Neural crest cell (in vitro differentiated cells): ENCODE measurements around the gene PTCD1. TPM values are rescaled to one million over a fixed set of nuclear protein-coding genes. Genes with fewer than 3 reads are reported as not detected.

Experiments used
- DNase-seq: peaks from one replicate; pipeline ENCODE4 v3.0.0; 2021; ENCODE audit warnings: low read depth, mixed read lengths, low spot score
- H3K27ac Mint-ChIP-seq: one replicate; pipeline ENCODE4 v1.8.0; 2021; ENCODE audit warnings: mild to moderate bottlenecking, mixed read lengths; ENCODE audit not compliant: unreplicated experiment
- H3K27me3 Mint-ChIP-seq: 2 replicates; pipeline ENCODE4 v1.8.0; 2021; ENCODE audit warnings: low read depth, mild to moderate bottlenecking, mixed read lengths
- H3K36me3 Mint-ChIP-seq: 2 replicates; pipeline ENCODE4 v1.8.0; 2021; ENCODE audit warnings: low read depth, mild to moderate bottlenecking, mixed read lengths
- H3K4me1 Mint-ChIP-seq: 2 replicates; pipeline ENCODE4 v1.8.0; 2021; ENCODE audit warnings: mixed read lengths
- H3K4me3 Mint-ChIP-seq: one replicate; pipeline ENCODE4 v1.8.0; 2021; ENCODE audit warnings: mild to moderate bottlenecking, mixed read lengths
- H3K9me3 Mint-ChIP-seq: 2 replicates; pipeline ENCODE4 v1.8.0; 2021; ENCODE audit warnings: mixed read lengths
- total RNA-seq: library from RNA; stranded (reverse); gene quantifications from 2 replicates; pipeline ENCODE4 v1.2.1, GENCODE V29; 2021
- TF ChIP-seq, protein P1 (sequence below): fragments of 200-600 bp; sonication (generic); conservative IDR thresholded peaks from 2 replicates; pipeline ENCODE4 v1.5.0; 2021; ENCODE audit warnings: antibody characterized with exemption, mild to moderate bottlenecking

The PTCD1 gene
- total RNA-seq, 1 donor from 2014 or later: 11.1 TPM

- peaks cover 37% of the 10 kb centered on the region for H3K4me1 Mint-ChIP-seq
- H3K27me3 Mint-ChIP-seq: no peaks in the 10 kb centered on the region
- peak within 1 kb of the TSS; percentile 100 for H3K27ac Mint-ChIP-seq
- DNase-seq: peak; percentile 88
- H3K36me3 Mint-ChIP-seq: peaks cover 17% of the 10 kb centered on the region
- H3K9me3 Mint-ChIP-seq: no peaks in the 10 kb centered on the region
- TF ChIP-seq, protein P1, sequence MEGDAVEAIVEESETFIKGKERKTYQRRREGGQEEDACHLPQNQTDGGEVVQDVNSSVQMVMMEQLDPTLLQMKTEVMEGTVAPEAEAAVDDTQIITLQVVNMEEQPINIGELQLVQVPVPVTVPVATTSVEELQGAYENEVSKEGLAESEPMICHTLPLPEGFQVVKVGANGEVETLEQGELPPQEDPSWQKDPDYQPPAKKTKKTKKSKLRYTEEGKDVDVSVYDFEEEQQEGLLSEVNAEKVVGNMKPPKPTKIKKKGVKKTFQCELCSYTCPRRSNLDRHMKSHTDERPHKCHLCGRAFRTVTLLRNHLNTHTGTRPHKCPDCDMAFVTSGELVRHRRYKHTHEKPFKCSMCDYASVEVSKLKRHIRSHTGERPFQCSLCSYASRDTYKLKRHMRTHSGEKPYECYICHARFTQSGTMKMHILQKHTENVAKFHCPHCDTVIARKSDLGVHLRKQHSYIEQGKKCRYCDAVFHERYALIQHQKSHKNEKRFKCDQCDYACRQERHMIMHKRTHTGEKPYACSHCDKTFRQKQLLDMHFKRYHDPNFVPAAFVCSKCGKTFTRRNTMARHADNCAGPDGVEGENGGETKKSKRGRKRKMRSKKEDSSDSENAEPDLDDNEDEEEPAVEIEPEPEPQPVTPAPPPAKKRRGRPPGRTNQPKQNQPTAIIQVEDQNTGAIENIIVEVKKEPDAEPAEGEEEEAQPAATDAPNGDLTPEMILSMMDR: no peak
- peak within 1 kb of the TSS; percentile 100 for H3K4me3 Mint-ChIP-seq
Measured at GRCh38 chr7:99408379-99409191, 30.0 kb downstream of the PTCD1 start, which contains the start of the genes BUD31 and PDAP1. BUD31 (plus strand) TSS chr7:99408969; CDS start chr7:99411093, 2,124 bp downstream. PDAP1 (minus strand) TSS chr7:99408597; CDS start chr7:99408548, 49 bp downstream.

GRCh38 chr7:99407872-99408378 is 30.7 kb downstream of the PTCD1 start:
- H3K36me3 Mint-ChIP-seq: peaks cover 18% of the 10 kb centered on the region

DNA sequence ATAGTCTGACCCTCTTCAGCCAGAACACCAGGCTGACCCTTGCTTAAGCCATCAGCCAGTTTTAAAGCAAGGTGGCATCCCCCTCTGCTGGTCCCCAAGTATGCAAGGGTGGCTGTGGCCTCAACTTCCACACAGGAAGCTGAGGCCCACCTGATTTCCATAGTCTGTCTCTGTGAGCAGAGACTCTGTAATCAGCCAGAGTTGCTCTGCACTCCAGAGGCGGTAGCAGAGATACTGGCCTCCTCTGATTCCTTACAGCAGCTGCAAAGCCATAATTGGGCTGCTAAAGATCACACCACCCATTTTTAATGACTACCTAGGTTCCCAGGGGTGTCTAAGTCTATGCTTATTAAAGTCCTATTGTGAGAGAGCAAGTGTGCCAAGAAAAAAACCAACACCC is 32.0 kb downstream of the PTCD1 start:
- no peak for DNase-seq
- no peak overlapping the region for H3K27ac Mint-ChIP-seq
- peak overlapping the region; percentile 100 for H3K4me3 Mint-ChIP-seq
- TF ChIP-seq, protein P1: no peak
- no peaks in the 10 kb centered on the region for H3K9me3 Mint-ChIP-seq
- peaks cover 37% of the 10 kb centered on the region for H3K4me1 Mint-ChIP-seq
- H3K27me3 Mint-ChIP-seq: no peaks in the 10 kb centered on the region
- peaks cover 17% of the 10 kb centered on the region for H3K36me3 Mint-ChIP-seq

More at GRCh38 chr7:99407872-99408378, 30.7 kb downstream of the PTCD1 start:
- H3K9me3 Mint-ChIP-seq: no peaks in the 10 kb centered on the region
- no peaks in the 10 kb centered on the region for H3K27me3 Mint-ChIP-seq
- TF ChIP-seq, protein P1: no peak
- peak overlapping the region; percentile 100 for H3K4me3 Mint-ChIP-seq
- no peak for DNase-seq
- H3K4me1 Mint-ChIP-seq: peaks cover 37% of the 10 kb centered on the region
- H3K27ac Mint-ChIP-seq: peak overlapping the region; percentile 63

GRCh38 chr7:99404977-99405320 is 33.6 kb downstream of the PTCD1 start:
- TF ChIP-seq, protein P1: no peak
- H3K4me1 Mint-ChIP-seq: peaks cover 27% of the 10 kb centered on the region
- H3K27ac Mint-ChIP-seq: no peak overlapping the region
- no peaks in the 10 kb centered on the region for H3K9me3 Mint-ChIP-seq
- no peaks in the 10 kb centered on the region for H3K27me3 Mint-ChIP-seq
- H3K36me3 Mint-ChIP-seq: peaks cover 16% of the 10 kb centered on the region
- no peak for DNase-seq
- H3K4me3 Mint-ChIP-seq: peak overlapping the region; percentile 56

GRCh38 chr7:99404235-99404976 is 34.2 kb downstream of the PTCD1 start:
- Mint-ChIP-seq H3K4me3 (peak overlapping the region; percentile 73), H3K27ac (peak overlapping the region; percentile 91), H3K9me3 (no peaks in the 10 kb centered on the region), H3K27me3 (no peaks in the 10 kb centered on the region), H3K36me3 (peaks cover 16% of the 10 kb centered on the region), H3K4me1 (peaks cover 24% of the 10 kb centered on the region)
- TF ChIP-seq, protein P1: no peak
- DNase-seq: no peak
